Measurements from ENCODE around the gene RYR3.

GRCh38 chr15:33698126-33698525 is 387.4 kb downstream of the RYR3 start:
- TF ChIP-seq CTCF (IDR thresholded peaks at IDR 0.05) (no peak), POLR2A (IDR thresholded peaks at IDR 0.05; ENCODE audit: low read depth) (no peak), POLR2AphosphoS5 (IDR thresholded peaks at IDR 0.05) (no peak), EP300 (IDR thresholded peaks at IDR 0.05) (no peak)

All from esophagus muscularis mucosa (tissue), 4 donors.